Stimulated activated CD4-positive, alpha-beta T cell treated with anti-CD3 and anti-CD28 coated beads, Interleukin-12 subunit alpha, Interleukin-12 subunit beta, amount 100 ng/mL, for 24 hours (primary cell): ENCODE data around the gene ZNF367.

Experiments
- DNase-seq, 2 experiments: peaks; one replicate each; pipeline ENCODE4 v3.0.0-alpha.2; 2020; ENCODE audit warnings: low read depth in 2 of 2

ZNF367 gene

DNA sequence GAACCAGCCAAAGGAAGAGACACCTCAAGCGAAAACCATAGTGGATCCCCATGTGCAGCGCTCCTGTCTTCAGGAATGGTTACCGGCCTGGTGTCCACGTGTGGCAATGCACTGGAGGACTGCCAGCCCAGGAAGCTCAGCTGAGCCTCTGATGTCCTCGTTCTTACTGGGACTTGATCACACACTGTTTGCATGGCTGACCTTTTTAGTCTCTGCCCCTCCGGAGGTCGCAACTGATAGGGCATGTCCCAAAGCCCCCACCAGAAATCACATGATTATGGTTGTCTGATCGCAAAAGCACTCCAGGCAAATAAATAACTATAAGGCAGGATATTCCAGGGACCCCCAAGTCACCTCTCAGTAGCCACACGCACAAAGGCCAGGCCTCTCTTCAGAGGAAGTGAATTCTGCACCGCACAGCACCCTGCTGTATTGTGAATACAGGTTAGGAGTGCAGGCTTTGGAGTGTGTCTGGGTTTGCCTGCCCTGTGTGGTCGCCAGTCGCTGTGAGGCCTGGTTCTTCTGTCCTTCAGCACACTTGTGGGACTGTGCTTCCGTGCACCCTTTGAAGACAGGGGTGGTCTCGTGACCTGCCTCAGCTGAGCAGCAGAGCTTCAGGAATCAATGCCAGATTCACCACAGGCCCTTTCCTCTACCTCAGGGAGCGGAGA is 18.4 kb upstream of the ZNF367 start:
- no peak for DNase-seq

DNA sequence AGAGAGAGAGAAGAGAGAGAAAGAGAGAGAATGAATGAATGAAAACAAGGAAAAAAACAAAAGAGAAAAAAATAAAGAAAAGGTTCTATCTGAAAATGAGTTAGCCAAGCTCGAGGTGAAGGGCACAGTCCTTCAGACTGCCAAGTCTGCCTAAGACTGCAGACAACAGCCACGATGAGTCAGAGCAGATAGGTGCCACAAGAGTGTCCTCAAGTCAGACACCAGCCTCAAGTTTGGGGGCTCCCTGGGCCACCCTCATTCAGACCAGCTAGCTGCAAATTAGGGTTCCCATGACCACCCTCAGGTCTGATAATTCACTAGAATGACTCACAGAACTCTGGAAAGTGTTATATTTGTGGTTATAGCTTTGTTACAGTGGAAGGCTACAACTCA is 17.9 kb upstream of the ZNF367 start:
- DNase-seq = no peak

DNA sequence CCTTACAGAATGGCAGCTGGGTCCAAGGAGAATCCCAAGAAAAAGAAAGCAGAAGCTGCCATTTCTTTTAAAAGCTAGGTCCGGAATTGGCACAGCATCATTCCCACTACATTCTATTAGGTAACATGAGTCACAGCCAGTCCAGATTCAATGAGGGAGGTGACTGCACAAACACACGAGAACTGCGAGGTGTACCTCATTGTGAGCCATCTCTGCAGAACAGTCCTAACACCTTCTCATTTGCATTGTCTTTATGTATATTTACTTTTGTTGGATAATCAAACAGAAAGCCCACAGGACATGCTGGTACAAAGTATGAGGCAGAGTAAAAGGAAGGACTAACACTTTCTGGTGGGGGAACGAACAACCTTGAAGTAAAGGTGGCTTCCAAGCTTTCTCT is 17.2 kb upstream of the ZNF367 start:
- no peak for DNase-seq

DNA sequence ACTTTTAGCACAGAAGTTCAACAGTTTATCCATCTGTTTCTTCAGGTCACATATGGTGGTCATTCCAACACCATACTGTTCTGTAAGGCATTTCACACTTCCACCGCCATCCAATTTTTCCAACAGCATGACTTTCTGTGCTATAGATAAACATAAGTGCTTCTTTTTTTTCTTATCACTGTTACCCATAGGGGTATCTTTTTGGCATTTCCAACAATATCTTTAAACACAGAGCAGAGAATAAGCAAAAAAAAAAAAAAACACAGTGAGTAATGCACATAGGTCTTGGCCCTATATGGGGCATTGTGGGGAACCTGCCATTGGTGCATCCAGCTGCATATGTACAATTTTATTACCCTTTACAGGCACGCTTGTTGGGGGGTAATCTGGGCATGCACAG is 12.2 kb upstream of the ZNF367 start:
- no peak for DNase-seq

DNA sequence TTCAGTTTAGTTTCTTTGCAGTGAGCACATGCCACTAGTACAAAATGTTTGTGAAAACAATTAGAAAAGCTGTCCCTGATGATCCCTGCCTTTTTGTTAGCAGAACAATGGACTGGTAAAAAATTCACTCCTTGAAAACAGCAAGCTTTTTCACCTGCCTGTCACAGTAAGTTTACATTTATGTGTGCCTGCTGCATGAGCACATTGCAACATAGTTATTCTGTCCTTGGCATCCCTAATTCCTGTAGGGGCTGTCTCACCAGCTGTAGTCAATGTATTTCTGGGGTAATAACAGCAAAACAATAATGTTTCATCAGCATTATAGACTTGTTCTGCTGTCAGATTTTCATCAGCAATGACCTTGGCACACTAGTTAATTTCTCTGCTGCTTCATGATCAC is 11.6 kb upstream of the ZNF367 start:
- no peak for DNase-seq

DNA sequence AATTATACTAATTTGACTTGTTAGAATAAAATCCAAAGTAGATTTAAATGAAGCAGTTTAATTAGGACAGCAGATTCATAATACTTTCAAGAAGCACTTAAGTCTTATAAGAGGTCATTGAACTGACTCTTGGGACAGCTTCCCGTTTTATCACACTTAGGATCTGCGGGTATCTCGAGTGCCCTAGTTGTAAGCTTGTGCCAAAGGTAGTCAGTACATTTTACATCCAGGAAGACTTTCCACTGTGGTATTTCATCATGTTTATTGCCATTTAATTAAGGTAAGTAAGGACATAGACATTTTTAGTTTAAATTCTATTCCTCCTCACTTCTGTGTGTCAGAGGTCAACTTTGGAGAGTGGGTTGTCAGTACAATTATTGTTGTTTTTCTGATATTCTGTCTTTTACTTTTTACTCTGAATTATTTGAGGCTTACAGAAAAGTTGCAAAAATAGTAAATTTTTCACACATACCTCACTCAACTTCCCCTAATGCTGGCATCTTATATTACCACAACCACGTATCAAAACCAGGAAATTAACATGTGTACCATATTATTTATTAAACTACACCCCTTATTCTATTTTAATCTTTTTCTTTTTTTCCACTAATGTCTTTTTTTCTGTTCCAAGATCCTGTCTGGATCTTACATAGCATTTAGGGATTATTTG is 7.5 kb upstream of the ZNF367 start:
- no peak for DNase-seq

DNA sequence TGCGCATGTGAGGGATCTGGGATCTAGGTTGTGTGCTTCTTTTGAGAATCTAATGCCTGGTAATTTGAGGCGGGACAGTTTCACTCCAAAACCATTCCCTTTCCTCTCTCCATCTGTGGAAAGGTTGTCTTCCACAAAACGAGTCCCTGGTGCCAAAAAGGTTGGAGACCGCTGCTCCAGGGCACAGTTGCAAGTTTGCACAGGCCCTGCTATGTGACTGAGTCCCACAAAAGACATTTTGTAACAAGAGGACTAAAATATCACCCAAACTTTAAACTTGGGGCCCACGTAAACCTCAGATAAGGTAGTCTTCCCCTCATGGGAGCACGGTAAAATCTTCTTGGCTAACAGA is 5.8 kb upstream of the ZNF367 start:
- DNase-seq = no peak

DNA sequence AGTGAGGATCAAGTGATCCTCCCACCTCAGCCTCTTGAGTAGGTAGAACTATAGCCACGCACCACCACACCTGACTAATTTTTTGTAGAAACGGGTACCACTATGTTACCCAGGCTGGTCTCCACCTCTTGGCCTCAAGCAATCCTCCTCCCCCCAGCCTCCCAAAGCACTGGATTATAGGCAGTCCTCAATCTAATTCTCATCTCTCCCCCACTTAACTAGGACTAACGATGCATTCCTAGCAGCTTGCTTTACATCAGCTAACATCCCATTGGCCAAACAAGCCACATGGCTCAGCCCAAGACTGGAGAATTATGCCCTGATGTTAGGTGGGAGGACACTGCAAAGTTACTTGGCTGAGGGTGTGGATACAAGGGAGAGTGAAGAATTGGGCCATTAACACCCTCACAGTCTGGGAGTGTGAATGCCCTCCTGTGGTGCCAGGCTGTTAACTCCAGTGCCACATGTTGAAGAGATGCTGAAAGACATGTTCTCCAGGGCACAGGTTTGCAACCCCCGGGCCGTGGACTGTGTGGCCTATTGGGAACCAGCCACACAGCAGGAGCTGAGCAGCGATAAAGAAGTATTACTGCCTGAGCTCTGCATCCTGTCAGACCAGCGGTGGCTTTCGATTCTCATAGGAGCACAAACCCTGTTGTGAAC is 5.3 kb upstream of the ZNF367 start:
- no peak for DNase-seq

DNA sequence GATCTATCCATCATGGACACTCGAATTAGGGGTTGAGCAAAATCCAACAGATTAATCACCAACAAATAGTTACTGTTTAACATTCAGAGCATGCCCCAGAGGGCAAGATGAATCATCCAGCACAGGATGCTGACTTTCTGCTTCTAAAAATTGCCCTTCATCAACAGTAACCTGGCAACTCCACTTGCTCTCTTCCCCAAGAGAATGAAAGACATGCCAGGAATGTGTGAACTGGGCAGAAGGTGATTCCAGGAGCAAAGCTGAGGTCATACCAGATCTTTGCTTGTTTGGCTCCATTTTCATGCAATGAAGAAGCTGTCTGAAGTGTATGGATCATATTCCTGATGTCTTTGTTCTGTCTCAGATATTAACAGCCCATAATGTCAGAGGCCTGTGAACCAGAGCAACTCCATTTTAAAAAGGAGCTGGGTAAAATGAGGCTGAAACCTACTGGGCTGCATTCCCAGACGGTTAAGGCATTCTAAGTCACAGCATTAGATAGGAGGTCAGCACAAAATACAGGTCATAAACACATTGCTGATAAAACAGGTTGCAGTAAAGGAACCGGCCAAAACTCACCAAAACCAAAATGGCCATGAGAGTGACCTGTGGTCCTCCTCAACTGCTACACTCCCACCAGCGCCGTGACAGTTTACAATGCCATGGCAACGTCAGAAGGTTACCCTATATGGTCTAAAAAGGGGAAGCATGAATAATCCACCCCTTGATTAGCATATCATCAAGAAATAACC is 2.5 kb upstream of the ZNF367 start:
- DNase-seq = no peak

DNA sequence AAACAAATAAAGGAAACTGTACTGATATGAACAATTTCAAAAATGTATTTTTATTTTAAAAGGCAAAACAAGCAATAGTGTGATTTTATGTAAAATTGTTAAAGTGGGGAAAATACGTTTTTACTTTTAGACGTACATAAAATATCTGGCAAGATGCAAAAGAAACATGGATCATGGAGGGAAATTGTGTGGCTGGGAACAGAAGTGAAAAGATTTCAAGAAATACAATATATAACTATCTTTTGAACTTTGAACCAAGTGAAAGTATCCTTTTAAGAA is 1.5 kb upstream of the ZNF367 start:
- no peak for DNase-seq

DNA sequence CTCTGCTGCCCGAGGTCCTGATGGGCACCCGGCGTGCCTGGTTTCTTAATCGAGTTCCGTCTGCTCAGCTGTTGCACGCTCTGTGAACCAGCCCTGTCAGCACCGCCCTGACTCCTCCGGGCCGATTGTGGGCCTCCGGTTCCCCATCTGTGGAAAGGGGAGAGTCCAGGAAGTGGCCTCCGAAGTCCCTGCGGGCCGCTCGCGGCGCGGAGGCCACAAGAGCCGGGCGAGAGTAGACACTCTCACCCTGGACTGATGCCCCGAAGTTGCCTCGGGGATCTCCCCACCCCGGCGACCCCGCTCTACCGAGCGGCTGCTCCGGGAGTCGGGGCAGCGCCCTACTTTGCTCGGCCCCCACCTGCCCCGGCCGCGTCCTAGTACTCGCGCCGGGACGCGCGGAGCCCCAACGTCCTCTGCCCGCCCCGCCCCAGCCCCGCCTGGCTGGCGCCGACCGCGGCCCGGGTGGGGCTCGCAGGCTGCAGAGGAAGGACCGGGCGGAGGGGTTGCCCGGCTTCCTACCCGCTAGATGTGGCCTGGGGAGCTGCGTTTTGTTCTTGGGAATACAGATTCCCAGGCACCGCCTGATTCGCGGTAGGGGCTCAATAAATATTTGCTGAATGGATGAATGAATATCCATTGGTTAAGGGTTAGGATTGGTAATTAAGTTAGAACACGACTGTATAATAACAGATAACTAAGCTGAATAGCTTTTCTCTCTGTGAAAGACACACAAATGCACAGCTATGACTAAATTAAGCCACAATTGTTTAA is 935 bp upstream of the ZNF367 start:
- DNase-seq = peak in 1 of 2 experiments; percentile 47

DNA sequence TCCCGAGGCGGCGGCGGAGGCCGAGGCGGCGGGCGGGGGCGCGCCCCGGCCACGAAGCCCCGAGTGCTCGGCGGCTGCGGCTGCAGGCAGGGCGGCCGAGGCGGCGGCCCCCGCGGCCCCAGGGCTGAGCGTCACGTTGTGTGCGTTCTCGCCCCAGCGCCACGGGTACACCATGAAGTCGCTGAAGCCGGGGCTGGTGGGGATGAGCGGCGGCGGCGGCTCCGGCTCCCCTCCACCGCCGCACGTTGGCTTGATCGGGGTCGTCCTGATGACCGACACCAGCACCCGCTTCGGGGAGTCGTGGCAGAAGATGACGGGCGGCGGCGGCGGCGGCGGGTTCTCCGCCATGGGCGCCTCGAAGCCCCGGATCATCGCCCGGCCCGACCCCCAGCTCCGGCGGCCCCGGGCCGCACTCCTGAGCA is 498 bp downstream of the ZNF367 start:
- DNase-seq = peak in 1 of 2 experiments; percentile 17

DNA sequence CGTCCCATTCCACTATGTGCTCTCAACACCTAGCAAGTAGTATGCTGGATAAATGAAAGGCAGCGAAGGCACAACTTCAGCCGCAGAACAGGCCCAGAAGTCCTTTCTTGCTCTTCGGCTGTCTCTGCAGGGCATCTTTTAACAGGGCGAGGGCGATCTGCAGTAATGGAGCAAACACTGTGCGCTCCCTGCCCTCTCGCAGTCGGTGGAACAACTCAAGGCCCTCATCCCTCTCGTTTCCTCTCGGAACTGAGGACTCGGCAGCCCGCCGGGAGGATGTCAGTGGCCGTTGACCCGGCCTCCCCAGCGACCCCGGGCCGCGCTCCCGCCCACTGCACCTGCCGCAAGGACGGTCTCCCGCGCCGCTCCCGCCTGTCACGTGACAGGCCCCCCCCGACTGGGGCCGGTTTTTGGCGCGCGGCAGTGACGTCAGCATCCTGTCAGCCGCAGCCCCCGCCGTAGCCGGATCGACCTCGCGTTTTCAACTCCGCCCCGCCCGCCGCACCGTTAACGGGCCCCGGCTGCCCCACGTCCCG is 1.1 kb downstream of the ZNF367 start:
- DNase-seq = peak; percentile 83 to 89

DNA sequence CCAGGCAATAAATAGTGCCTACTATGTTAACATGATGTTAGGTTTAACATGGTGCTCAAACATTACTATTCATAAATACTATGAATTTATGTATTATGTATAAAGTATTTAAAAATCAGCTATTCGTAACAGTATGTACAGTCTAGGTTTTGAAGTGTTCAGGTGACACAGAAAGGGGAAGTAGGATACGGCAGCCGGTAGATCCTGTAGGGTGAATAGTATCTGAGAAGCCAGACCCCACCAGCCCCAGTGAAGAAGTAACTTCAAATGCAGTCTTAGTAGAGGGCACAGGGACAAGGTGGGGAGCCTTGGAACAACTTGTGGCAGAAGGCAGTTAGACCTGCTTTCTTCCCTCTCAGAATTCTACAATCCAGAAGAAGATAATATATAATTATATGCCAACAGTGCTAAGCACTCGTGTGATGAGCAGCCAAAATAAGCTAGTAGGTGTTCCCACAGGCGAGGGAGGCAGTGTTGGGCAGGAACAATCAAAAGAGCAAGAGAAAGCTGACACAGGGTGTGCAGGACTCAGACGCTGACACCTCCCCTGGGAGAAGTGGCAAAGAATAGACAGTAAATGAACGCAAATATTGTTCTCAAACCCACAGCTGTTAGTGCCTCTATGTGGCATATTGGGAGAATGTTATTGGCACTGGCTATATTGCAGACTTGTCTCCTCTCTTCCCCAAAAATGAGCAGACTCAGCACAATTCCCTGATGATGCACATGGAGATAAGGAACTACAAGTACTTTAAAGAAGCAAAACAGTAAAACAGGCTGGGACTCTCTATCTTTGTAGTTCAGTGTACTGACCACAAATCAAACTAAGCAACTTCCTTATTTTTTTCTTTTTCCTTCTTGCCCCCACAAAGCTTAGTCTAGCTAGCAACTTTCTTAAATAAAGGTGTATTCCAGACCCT is 4.6 kb downstream of the ZNF367 start:
- DNase-seq = no peak

DNA sequence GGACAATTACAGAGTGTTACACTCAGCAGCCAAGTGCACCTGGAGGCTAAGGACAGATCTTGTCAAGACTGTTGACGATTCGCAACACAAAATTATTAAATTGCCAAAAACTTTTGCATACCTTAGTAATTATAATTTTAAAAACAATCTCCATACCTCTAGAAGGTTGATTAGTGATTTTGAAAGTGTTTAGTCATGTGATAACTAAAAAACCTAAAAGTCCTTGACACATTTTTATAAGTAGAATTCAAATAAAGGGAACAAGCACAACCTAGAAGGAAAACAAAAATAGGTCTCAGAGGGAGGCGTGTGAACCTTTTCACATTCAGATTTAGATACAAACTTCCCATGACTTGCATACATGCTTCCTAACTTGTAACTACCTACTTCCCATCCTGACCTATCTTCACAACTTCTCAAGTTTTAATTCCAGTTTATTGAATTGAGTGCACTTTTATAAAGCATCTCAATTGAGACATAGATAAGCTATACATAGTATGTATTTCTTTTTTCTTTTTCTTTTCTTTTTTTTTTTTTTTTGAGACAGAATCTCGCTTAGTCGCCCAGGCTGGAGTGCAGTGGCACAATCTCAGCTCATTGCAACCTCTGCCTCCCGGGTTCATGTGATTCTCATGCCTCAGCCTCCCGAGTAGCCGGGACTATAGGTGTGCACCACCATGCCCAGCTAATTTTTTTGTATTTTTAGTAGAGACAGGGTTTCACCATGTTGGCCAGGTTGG is 5.8 kb downstream of the ZNF367 start:
- DNase-seq = no peak

DNA sequence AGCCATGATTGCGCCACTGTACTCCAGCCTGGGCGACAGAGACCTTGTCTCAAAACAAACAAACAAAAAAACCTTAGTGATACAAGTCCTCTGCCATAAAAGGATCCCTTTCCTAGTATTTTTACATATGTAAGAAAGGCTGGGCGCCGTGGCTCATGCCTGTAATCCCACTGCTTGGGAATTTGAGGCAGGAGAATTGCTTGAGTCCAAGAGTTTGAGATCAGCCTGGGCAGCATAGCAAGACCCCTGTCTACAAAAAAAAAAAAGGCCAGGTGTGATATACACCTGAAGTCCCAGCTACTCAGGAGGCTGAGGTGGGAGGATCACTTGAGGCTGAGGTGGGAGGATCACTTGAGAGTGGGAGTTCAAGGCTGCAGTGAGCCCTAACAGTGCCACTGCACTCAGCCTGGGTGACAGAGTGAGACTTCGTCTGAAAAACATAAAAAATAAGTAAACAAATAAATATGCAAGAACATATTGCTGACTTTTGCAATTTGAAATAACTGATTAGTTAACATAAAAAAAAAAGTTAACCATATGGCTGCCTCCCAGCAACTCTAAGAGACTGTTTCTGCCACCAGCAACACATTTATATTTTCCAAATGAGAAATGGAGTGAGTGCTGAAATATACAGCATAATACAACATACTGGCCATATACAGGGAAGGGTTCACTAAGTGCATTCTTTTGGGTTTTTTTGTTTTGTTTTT is 6.9 kb downstream of the ZNF367 start:
- DNase-seq = no peak

DNA sequence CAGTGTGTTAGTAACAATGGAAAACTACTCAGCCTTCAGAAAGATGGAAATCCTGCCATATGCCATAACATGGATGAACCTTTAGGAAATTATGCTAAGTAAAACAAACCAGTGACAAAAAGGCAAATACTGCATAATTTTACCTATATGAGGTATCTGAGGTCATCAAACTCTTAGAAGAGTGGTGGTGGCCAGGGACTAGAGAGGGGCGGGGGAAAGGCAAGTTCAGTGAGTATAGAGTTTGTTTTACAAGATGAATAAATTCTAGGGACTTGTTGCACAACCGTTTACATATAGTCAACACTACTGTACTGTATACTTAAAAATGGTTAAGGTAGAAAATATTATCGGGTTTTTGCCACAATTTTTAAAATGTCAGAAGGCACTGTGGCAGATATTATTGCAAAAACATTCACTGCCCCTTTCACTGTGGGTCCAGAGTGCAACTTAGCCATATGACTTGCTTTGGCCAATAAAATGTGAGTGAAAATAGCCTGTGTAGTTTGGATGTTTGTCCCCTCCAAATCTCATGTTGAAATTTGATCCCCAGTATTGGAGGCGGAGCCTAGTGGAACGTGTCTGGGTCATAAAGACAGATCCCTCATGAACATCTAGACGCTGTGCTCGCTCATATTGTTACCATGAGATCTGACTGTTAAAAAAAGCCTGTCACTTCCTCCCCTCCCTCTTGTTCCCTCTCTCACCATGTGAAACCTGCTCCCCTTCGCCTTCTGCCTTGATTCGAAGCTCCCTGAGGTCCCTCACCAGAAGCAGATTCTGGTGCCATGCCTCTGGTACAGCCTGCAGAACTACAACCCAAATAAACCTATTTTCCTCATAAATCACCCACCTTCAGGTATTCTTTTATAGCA is 9.5 kb downstream of the ZNF367 start:
- no peak for DNase-seq

DNA sequence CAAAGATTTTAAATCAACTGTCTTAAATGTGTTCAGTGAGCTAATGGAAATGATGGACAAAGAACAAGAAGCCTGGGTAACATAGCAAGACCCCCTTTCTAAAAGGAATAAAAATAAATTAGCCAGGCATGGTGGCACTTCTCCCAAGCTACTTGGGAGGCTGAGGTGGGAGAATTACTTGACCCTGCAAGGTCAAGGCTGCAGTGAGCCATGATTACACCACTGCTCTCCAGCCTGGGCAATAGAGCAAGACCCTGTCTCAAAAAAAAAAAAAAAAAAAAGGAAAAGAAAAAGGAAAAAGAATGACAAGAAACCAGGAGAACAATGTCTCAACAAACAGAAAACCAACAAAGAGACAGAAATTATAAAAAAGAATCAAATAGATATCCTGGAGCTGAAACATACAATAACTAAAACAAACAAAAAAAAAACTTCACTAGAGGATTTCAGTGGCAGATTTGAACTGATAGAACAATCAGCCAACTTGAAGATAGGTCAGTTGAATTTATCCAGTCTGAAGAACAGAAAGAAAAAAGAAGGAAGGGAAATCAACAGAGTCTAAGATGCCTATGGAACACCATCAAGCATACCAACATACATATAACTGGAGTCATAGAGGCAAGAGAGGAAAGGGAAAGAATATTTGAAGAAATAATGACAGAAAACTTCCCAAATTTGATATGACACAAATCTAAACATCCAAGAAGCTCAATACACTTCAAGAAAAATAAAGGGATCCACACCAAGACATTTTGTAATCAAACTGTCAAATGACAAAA is 17.8 kb downstream of the ZNF367 start:
- DNase-seq = no peak
